Psoas muscle (tissue), 8 donors: ENCODE measurements around the gene PKIB. TPM values are rescaled to one million over a fixed set of nuclear protein-coding genes. Genes with fewer than 3 reads are reported as not detected.

Experiments
- ATAC-seq, 4 donors: fragments of 200-7000 bp; cut with Tn5 transposase; one replicate each; pipeline ENCODE4 v1.9.1; 2020; ENCODE audit warnings: moderate library complexity in 3 of 4, mild to moderate bottlenecking in 2 of 4
- DNase-seq, 2 donors: peaks; one replicate each; pipeline ENCODE4 v3.0.0-alpha.2; 2020
- H3K27ac ChIP-seq: fragments of 200-600 bp; one replicate; pipeline ENCODE4 v1.8.0; 2022
- H3K27me3 ChIP-seq, 3 donors: fragments of 200-600 bp in 1 of 3; one replicate each; pipeline versions ENCODE4 v1.6.1 to v1.8.0; 2013 to 2022; ENCODE audit warnings: low read length in 2 of 3, mild to moderate bottlenecking in 2 of 3, moderate library complexity in 1 of 3; ENCODE audit not compliant: insufficient read depth in 3 of 3
- H3K36me3 ChIP-seq, 2 donors: fragments of 200-600 bp in 1 of 2; one replicate each; pipeline versions ENCODE4 v1.6.1 to v1.8.0; 2013 to 2022; ENCODE audit warnings: low read depth in 1 of 2, mild to moderate bottlenecking in 1 of 2, moderate library complexity in 1 of 2; ENCODE audit not compliant: insufficient read depth in 1 of 2
- H3K4me1 ChIP-seq: fragments of 200-600 bp; one replicate; pipeline ENCODE4 v1.8.0; 2022
- H3K4me3 ChIP-seq: fragments of 200-600 bp; one replicate; pipeline ENCODE4 v1.8.0; 2022; ENCODE audit warnings: mild to moderate bottlenecking
- H3K9me3 ChIP-seq: fragments of 200-600 bp; one replicate; pipeline ENCODE4 v1.8.0; 2022
- CTCF ChIP-seq: fragments of 200-600 bp; IDR thresholded peaks from one replicate; pipeline ENCODE4 v1.8.0; 2022; ENCODE audit warnings: antibody characterized with exemption
- WGBS, 3 donors: extraction: QIAGEN DNeasy Blood & Tissue Kit; methylation state at CpG; one replicate each; pipeline versions ENCODE4 v1.1.6 to v1.1.7; 2013; 5-methylcytosine and 5-hydroxymethylcytosine counted together
- intact Hi-C, 2 donors: fragments of 100-400 bp; cut with DNase I; formaldehyde crosslinking; loops; one replicate each; pipeline versions ENCODE4 v1.11.0 to v1.14.2; 2022
- polyA plus RNA-seq, 3 donors: library from polyadenylated mRNA; stranded (reverse); fragments of 200-250 nt; gene quantifications; one replicate each; pipeline ENCODE4 v1.2.3, GENCODE V29; 2013
- total RNA-seq, 4 donors: library from RNA; stranded (reverse); fragmentation: NEBNext Ultra II Directional in 2 of 4; extraction: Animal tissue kit (Norgen Biotek cat#: 25700) in 2 of 4; gene quantifications; one replicate each; pipeline versions ENCODE4 v1.2.1 to v1.2.4, GENCODE V29; 2021 to 2023
- donor health status: healthy with polysubstance abuse.
- donor health status: DM: no; HTN: no; CAD: no; lungs with moderate emphysema.
- donor health status: Bipolar disorder and iron deficiency.
- donor health status: healthy.
- donor health status: DM: yes; HTN: yes; CAD: no.
- donor health status: DM: no; HTN: no; CAD: no.
- donor health status: DM: no; HTN: no; CAD: no.
- donor health status: DM: yes; HTN: yes; CAD: no.

PKIB gene
- total and polyA plus RNA-seq, 7 donors, result 0.20 to 2.4 (median 0.59) TPM

GRCh38 chr6:122766256-122766655 is 156.1 kb downstream of the PKIB start:
- Histone ChIP-seq H3K27ac (no peak overlapping the region), H3K27me3 (no peaks in the 10 kb centered on the region), H3K4me1 (no peaks in the 10 kb centered on the region), H3K36me3 (no peaks in the 10 kb centered on the region), H3K4me3 (no peak overlapping the region), H3K9me3 (no peaks in the 10 kb centered on the region)
- no peak for ATAC-seq
- no peak for DNase-seq
- TF ChIP-seq CTCF, result no peak
- intact Hi-C loops, result no loop called here

- no peak overlapping the region for H3K27ac ChIP-seq
- H3K4me1 ChIP-seq, result no peaks in the 10 kb centered on the region
- DNase-seq (no peak), ATAC-seq (no peak)
- no peaks in the 10 kb centered on the region for H3K9me3 ChIP-seq
- H3K27me3 ChIP-seq, result no peaks in the 10 kb centered on the region
- TF ChIP-seq CTCF, result no peak
- intact Hi-C loops, result no loop called here
- H3K4me3 ChIP-seq, result no peak overlapping the region
- H3K36me3 ChIP-seq, result no peaks in the 10 kb centered on the region
- WGBS, 3 donors, result 31 to 65% (median 59%) methylated on average over 1 of the region's 1 CpG
Observed at GRCh38 chr6:122770835-122771601, 160.8 kb downstream of the PKIB start.

GRCh38 chr6:122772724-122773415 is 162.7 kb downstream of the PKIB start:
- Histone ChIP-seq H3K4me1 (no peaks in the 10 kb centered on the region), H3K9me3 (no peaks in the 10 kb centered on the region), H3K4me3 (no peak overlapping the region), H3K36me3 (no peaks in the 10 kb centered on the region), H3K27me3 (no peaks in the 10 kb centered on the region), H3K27ac (no peak overlapping the region)
- WGBS, 3 donors, result 90 to 93% (median 92%) methylated on average over 3 of the region's 3 CpGs
- intact Hi-C loops, result no loop called here
- no peak for DNase-seq
- TF ChIP-seq CTCF, result no peak
- no peak for ATAC-seq

Other genes with a start within 250 kb of the PKIB start
- 10 to 100 TPM; 17.9 to 58.2 (median 21.7) TPM for gene HSF2, start 210.8 kb upstream of the PKIB start, total RNA-seq
- 10 to 100 TPM in 2 of 3 donors, 1 to 10 TPM in 1; 7.0 to 51.4 (median 23.8) TPM for gene HSF2, start 210.8 kb upstream of the PKIB start, polyA plus RNA-seq
- gene SERINC1, start 138.6 kb upstream of the PKIB start, total RNA-seq, result 100 to 1,000 TPM; 140 to 196 (median 178) TPM
- 100 to 1,000 TPM in 2 of 3 donors, 10 to 100 TPM in 1; 77.8 to 203 (median 105) TPM for gene SERINC1, start 138.6 kb upstream of the PKIB start, polyA plus RNA-seq
- 10 to 100 TPM in 2 of 4 donors, 1 to 10 TPM in 2; 3.7 to 63.6 (median 27.1) TPM for gene FABP7, start 169.3 kb downstream of the PKIB start, total RNA-seq
- 10 to 100 TPM in 2 of 3 donors, 1 to 10 TPM in 1; 7.1 to 42.1 (median 31.3) TPM for gene FABP7, start 169.3 kb downstream of the PKIB start, polyA plus RNA-seq
- gene SMPDL3A, start 178.9 kb downstream of the PKIB start, total RNA-seq, result 10 to 100 TPM; 15.1 to 38.4 (median 22.5) TPM
- gene SMPDL3A, start 178.9 kb downstream of the PKIB start, polyA plus RNA-seq, result 10 to 100 TPM in 2 of 3 donors, 1 to 10 TPM in 1; 6.3 to 36.1 (median 35.2) TPM